ENCODE results near the gene TRPC3. TPM values are rescaled to one million over a fixed set of nuclear protein-coding genes. Genes with fewer than 3 reads are reported as not detected.

The TRPC3 gene
- total and polyA plus RNA-seq, 2 of the 8 experiments (the other 6 are each of a cell fraction or from before 2014, with no cell fraction given) = 0.37 to 0.41 TPM

DNA sequence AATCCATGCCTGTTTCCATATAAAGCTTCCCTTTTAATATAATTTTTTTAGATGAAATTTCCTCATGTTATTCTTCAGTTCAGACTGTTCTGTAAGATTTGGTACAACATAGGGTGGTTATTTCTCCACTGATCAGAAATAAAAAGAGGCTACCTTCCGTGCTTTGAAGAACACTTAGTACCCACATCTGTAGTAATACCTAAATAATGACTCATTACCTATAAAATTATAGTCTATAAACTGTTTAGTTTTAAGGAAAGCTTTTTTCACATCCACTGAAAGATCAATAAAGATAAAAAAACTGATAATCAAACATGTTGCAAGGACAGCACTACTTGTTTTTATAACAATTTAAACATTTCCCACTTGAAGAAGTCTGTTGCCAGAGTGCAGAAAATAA lies 23.9 kb downstream of the TRPC3 start:
- Histone ChIP-seq H4K91ac (replicated peaks; ENCODE audit: insufficient read length, low read length) (no peak overlapping the region), H4K20me1 (replicated peaks in 1 of 2; ENCODE audit: control insufficient read depth in 1 of 2, insufficient read depth in 2 of 2, low read length in 2 of 2) (no peaks in the 10 kb centered on the region), H2BK20ac (ENCODE audit: low read length) (no peak overlapping the region), H3K18ac (ENCODE audit: extremely low read depth, low read length) (no peak overlapping the region), H3K4me3 (ENCODE audit: extremely low read depth in 1 of 4, insufficient read depth in 2 of 4, low read depth in 3 of 4, low read length in 4 of 4) (no peak overlapping the region), H4K8ac (ENCODE audit: extremely low read depth, insufficient read depth, low read length) (no peak overlapping the region), H2AK5ac (ENCODE audit: low read depth, low read length) (no peak overlapping the region), H3K36me3 (ENCODE audit: control insufficient read depth in 2 of 4, insufficient read depth in 4 of 4, low read length in 3 of 4) (no peaks in the 10 kb centered on the region), H4K5ac (ENCODE audit: insufficient read length, low read depth, low read length) (no peak overlapping the region), H2BK5ac (ENCODE audit: low read depth, low read length) (no peak overlapping the region), H2AFZ (ENCODE audit: low read length) (no peak overlapping the region), H3K4me2 (ENCODE audit: insufficient read depth in 1 of 2, low read depth in 2 of 2, low read length in 2 of 2) (no peak overlapping the region), H3K79me2 (ENCODE audit: control insufficient read depth in 1 of 2, insufficient read depth in 2 of 2, low read length in 2 of 2) (no peaks in the 10 kb centered on the region), H3K27me3 (replicated peaks in 1 of 4; ENCODE audit: control insufficient read depth in 3 of 4, extremely low read depth in 1 of 4, insufficient read depth in 3 of 4, low read length in 3 of 4) (no peaks in the 10 kb centered on the region), H3K4ac (replicated peaks; ENCODE audit: insufficient read length, low read depth, low read length) (no peak overlapping the region), H3K23ac (ENCODE audit: insufficient read length) (no peak overlapping the region), H3K4me1 (replicated peaks in 1 of 4; ENCODE audit: control insufficient read depth in 3 of 4, insufficient read depth in 4 of 4, low read length in 3 of 4) (no peaks in the 10 kb centered on the region), H3K79me1 (ENCODE audit: low read depth, low read length) (no peaks in the 10 kb centered on the region), H3K9ac (replicated peaks in 1 of 4; ENCODE audit: extremely low read depth in 1 of 4, low read depth in 3 of 4, low read length in 3 of 4) (no peak overlapping the region), H3K56ac (replicated peaks; ENCODE audit: insufficient read length, low read depth, low read length) (no peak overlapping the region), H2BK15ac (ENCODE audit: low read length) (no peak overlapping the region), H3K9me3 (ENCODE audit: insufficient read depth in 2 of 2, low read depth in 1 of 2, low read length in 1 of 2) (no peaks in the 10 kb centered on the region), H2BK12ac (ENCODE audit: low read depth, low read length) (no peak overlapping the region), H2BK120ac (replicated peaks; ENCODE audit: low read depth, low read length) (no peak overlapping the region), H3K27ac (ENCODE audit: low read depth, low read length) (no peak overlapping the region), H3K23me2 (ENCODE audit: low read depth, low read length) (no peaks in the 10 kb centered on the region), H3K14ac (ENCODE audit: insufficient read length) (no peak overlapping the region)
- WGBS, 2 experiments (ENCODE audit: extremely low coverage in 1 of 2, insufficient coverage in 1 of 2, insufficient read length in 1 of 2, insufficient replicate concordance in 2 of 2, low coverage in 1 of 2, low lambda C conversion rate in 2 of 2, missing lambda C conversion rate in 1 of 2) = 92% methylated on average over 1 of the region's 1 CpG; no CpG with 5 or more reads in 1 of the 2 experiments
- ChIA-PET CTCF (ENCODE audit: partially characterized antibody) (interaction anchor here (1.3 to 1.8 kb wide), 3 partner anchors 14 to 28 kb away, joined by 3 to 5 read pairs (median 3); no protein-coding TSS in a partner anchor), POLR2A (ENCODE audit: partially characterized antibody) (no interaction called here)
- DNase-seq (ENCODE audit: low read depth in 1 of 2, low spot score in 2 of 2) (no peak), FAIRE-seq (no peak)
- TF ChIP-seq, protein P1, sequence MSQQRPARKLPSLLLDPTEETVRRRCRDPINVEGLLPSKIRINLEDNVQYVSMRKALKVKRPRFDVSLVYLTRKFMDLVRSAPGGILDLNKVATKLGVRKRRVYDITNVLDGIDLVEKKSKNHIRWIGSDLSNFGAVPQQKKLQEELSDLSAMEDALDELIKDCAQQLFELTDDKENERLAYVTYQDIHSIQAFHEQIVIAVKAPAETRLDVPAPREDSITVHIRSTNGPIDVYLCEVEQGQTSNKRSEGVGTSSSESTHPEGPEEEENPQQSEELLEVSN (IDR thresholded peaks at IDR 0.05) = no peak
- TF ChIP-seq SIRT6 (IDR thresholded peaks at IDR 0.05; ENCODE audit: low read length) (no peak), HDAC2 (IDR thresholded peaks at IDR 0.05; ENCODE audit: borderline replicate concordance in 1 of 2, low read depth in 2 of 2, low read length in 2 of 2) (no peak), POLR2AphosphoS5 (IDR thresholded peaks at IDR 0.05; ENCODE audit: low read depth, low read length) (no peak), SUZ12 (IDR thresholded peaks at IDR 0.05; ENCODE audit: low read length) (no peak), RNF2 (IDR thresholded peaks at IDR 0.05; ENCODE audit: borderline replicate concordance, low read depth, low read length, missing control alignments, poor library complexity, severe bottlenecking) (no peak), CREB1 (IDR thresholded peaks at IDR 0.05) (no peak)
- TF ChIP-seq, protein P2, sequence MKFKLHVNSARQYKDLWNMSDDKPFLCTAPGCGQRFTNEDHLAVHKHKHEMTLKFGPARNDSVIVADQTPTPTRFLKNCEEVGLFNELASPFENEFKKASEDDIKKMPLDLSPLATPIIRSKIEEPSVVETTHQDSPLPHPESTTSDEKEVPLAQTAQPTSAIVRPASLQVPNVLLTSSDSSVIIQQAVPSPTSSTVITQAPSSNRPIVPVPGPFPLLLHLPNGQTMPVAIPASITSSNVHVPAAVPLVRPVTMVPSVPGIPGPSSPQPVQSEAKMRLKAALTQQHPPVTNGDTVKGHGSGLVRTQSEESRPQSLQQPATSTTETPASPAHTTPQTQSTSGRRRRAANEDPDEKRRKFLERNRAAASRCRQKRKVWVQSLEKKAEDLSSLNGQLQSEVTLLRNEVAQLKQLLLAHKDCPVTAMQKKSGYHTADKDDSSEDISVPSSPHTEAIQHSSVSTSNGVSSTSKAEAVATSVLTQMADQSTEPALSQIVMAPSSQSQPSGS (IDR thresholded peaks at IDR 0.05; ENCODE audit: low read length) = no peak
